WTC11 (cell line): ENCODE results near the gene PRELP. TPM values are rescaled to one million over a fixed set of nuclear protein-coding genes. Genes with fewer than 3 reads are reported as not detected.

Experiments used
- ATAC-seq: fragments of 200-7000 bp; cut with Tn5 transposase; 2 replicates; pipeline ENCODE4 v1.10.0; 2021; ENCODE audit warnings: mild to moderate bottlenecking, moderate library complexity
- CTCF ChIA-PET: fragments of 300-600 bp; sonication (Branson Sonifier 250); formaldehyde crosslinking; loops from one replicate; lab custom pipeline; 2021; ENCODE audit warnings: antibody characterized with exemption; lab: Charles Lee
- POLR2A ChIA-PET: fragments of 350-600 bp; sonication (Branson Sonifier 250); formaldehyde crosslinking; loops from one replicate; lab custom pipeline; 2021; ENCODE audit warnings: antibody characterized with exemption; lab: Charles Lee
- DNase-seq: peaks from one replicate; pipeline ENCODE4 v3.0.0; 2021; ENCODE audit warnings: low spot score
- H3K27ac Mint-ChIP-seq: 2 replicates; pipeline ENCODE4 v1.8.0; 2021; ENCODE audit warnings: mixed read lengths
- H3K27me3 Mint-ChIP-seq: 2 replicates; pipeline ENCODE4 v1.8.0; 2021; ENCODE audit warnings: low read depth, mild to moderate bottlenecking, moderate library complexity, mixed read lengths
- H3K36me3 Mint-ChIP-seq: 2 replicates; pipeline ENCODE4 v1.8.0; 2021; ENCODE audit warnings: mixed read lengths
- H3K4me1 Mint-ChIP-seq: 2 replicates; pipeline ENCODE4 v1.8.0; 2022; ENCODE audit warnings: mixed read lengths
- H3K4me3 Mint-ChIP-seq: 2 replicates; pipeline ENCODE4 v1.8.0; 2021; ENCODE audit warnings: mild to moderate bottlenecking, moderate library complexity, mixed read lengths
- H3K9me3 Mint-ChIP-seq: 2 replicates; pipeline ENCODE4 v1.8.0; 2021; ENCODE audit warnings: mixed read lengths
- CBFB ChIP-seq: sonication (generic); formaldehyde crosslinking; IDR thresholded peaks from 2 replicates; pipeline ENCODE4 v1.8.1; 2022; ENCODE audit warnings: mild to moderate bottlenecking, low read depth, missing genetic modification reagents
- CDX4 ChIP-seq: fragments of 250-450 bp; sonication (Bioruptor Pico); IDR thresholded peaks from 2 replicates; pipeline ENCODE4 v1.9.0; 2021; ENCODE audit warnings: moderate library complexity, mild to moderate bottlenecking, inconsistent platforms, borderline replicate concordance
- E2F1 ChIP-seq: sonication (generic); formaldehyde crosslinking; IDR thresholded peaks from 2 replicates; pipeline ENCODE4 v1.8.0; 2022; ENCODE audit warnings: mild to moderate bottlenecking, missing genetic modification reagents
- ELF4 ChIP-seq: sonication (generic); formaldehyde crosslinking; IDR thresholded peaks from 2 replicates; pipeline ENCODE4 v1.8.1; 2022; ENCODE audit warnings: low read depth, mild to moderate bottlenecking, moderate library complexity, missing genetic modification reagents
- EMX1 ChIP-seq: fragments of 250-450 bp; sonication (Bioruptor Pico); IDR thresholded peaks from 2 replicates; pipeline ENCODE4 v1.8.0; 2021; ENCODE audit warnings: mild to moderate bottlenecking
- ETV6 ChIP-seq: sonication (generic); formaldehyde crosslinking; IDR thresholded peaks from 2 replicates; pipeline ENCODE4 v1.8.1; 2022; ENCODE audit warnings: mild to moderate bottlenecking, missing genetic modification reagents
- FOXP1 ChIP-seq: sonication (generic); formaldehyde crosslinking; IDR thresholded peaks from 2 replicates; pipeline ENCODE4 v1.8.0; 2022; ENCODE audit warnings: missing genetic modification reagents, mild to moderate bottlenecking, moderate library complexity, borderline replicate concordance
- GABPB1 ChIP-seq: sonication (generic); formaldehyde crosslinking; IDR thresholded peaks from 2 replicates; pipeline ENCODE4 v1.8.1; 2023; ENCODE audit warnings: mild to moderate bottlenecking, missing genetic modification reagents
- GRHL2 ChIP-seq: fragments of 250-450 bp; sonication (Bioruptor Pico); IDR thresholded peaks from 2 replicates; pipeline ENCODE4 v1.8.0; 2022; ENCODE audit warnings: mild to moderate bottlenecking, moderate library complexity; ENCODE audit not compliant: insufficient replicate concordance, severe bottlenecking
- HMGA2 ChIP-seq: fragments of 250-450 bp; sonication (Bioruptor Pico); IDR thresholded peaks from 2 replicates; pipeline ENCODE4 v1.4.0; 2021; ENCODE audit warnings: mild to moderate bottlenecking, moderate library complexity
- HMGXB4 ChIP-seq: sonication (generic); formaldehyde crosslinking; IDR thresholded peaks from 2 replicates; pipeline ENCODE4 v1.8.1; 2023; ENCODE audit warnings: mild to moderate bottlenecking, moderate library complexity, missing genetic modification reagents
- KAT7 ChIP-seq: sonication (generic); formaldehyde crosslinking; IDR thresholded peaks from 2 replicates; pipeline ENCODE4 v1.8.1; 2023; ENCODE audit warnings: missing genetic modification reagents, mild to moderate bottlenecking, borderline replicate concordance
- NFATC4 ChIP-seq: fragments of 250-450 bp; sonication (Bioruptor Pico); IDR thresholded peaks from 2 replicates; pipeline ENCODE4 v1.9.0; 2021; ENCODE audit warnings: mild to moderate bottlenecking
- NFE2L1 ChIP-seq: sonication (generic); formaldehyde crosslinking; IDR thresholded peaks from 2 replicates; pipeline ENCODE4 v1.8.1; 2023; ENCODE audit warnings: missing genetic modification reagents
- NR2C2 ChIP-seq: sonication (generic); formaldehyde crosslinking; IDR thresholded peaks from 2 replicates; pipeline ENCODE4 v1.8.0; 2022; ENCODE audit warnings: mild to moderate bottlenecking, missing genetic modification reagents
- OVOL2 ChIP-seq: fragments of 250-450 bp; sonication (Bioruptor Pico); IDR thresholded peaks from 2 replicates; pipeline ENCODE4 v1.9.0; 2021; ENCODE audit warnings: mild to moderate bottlenecking, borderline replicate concordance
- RELA ChIP-seq: sonication (generic); formaldehyde crosslinking; IDR thresholded peaks from 2 replicates; pipeline ENCODE4 v1.8.1; 2022; ENCODE audit warnings: missing genetic modification reagents, mild to moderate bottlenecking, borderline replicate concordance
- TCF7 ChIP-seq: sonication (generic); formaldehyde crosslinking; IDR thresholded peaks from 2 replicates; pipeline ENCODE4 v1.8.0; 2022; ENCODE audit warnings: mild to moderate bottlenecking, low read depth, missing genetic modification reagents, moderate library complexity
- USF2 ChIP-seq: sonication (generic); formaldehyde crosslinking; IDR thresholded peaks from 2 replicates; pipeline ENCODE4 v1.8.1; 2023; ENCODE audit warnings: mild to moderate bottlenecking, missing genetic modification reagents, moderate library complexity
- ZNF263 ChIP-seq: sonication (generic); formaldehyde crosslinking; IDR thresholded peaks from 2 replicates; pipeline ENCODE4 v1.8.1; 2022; ENCODE audit warnings: low read depth, mild to moderate bottlenecking, moderate library complexity, missing genetic modification reagents
- ZNF423 ChIP-seq: fragments of 250-450 bp; sonication (Bioruptor Pico); IDR thresholded peaks from 2 replicates; pipeline ENCODE4 v2.1.2; 2022; ENCODE audit warnings: mild to moderate bottlenecking, moderate library complexity
- ZNF512 ChIP-seq: sonication (generic); formaldehyde crosslinking; IDR thresholded peaks from 2 replicates; pipeline ENCODE4 v1.8.1; 2022; ENCODE audit warnings: missing genetic modification reagents, borderline replicate concordance
- total RNA-seq: library from RNA; stranded (reverse); gene quantifications from 3 replicates; pipeline ENCODE4 v1.2.3, GENCODE V29; 2021
- TF ChIP-seq, protein P1 (sequence below): fragments of 250-450 bp; sonication (Bioruptor Pico); IDR thresholded peaks from 2 replicates; pipeline ENCODE4 v1.9.0; 2021; ENCODE audit warnings: mild to moderate bottlenecking
- TF ChIP-seq, protein P2 (sequence below): sonication (generic); formaldehyde crosslinking; IDR thresholded peaks from 2 replicates; pipeline ENCODE4 v1.8.1; 2022; ENCODE audit warnings: low read depth, mild to moderate bottlenecking, moderate library complexity, missing genetic modification reagents, borderline replicate concordance
- TF ChIP-seq, protein P3 (sequence below): sonication (generic); formaldehyde crosslinking; IDR thresholded peaks from 2 replicates; pipeline ENCODE4 v1.8.0; 2022; ENCODE audit warnings: mild to moderate bottlenecking, missing genetic modification reagents

PRELP gene
- total RNA-seq, 1 experiment from 2014 or later = 0.17 TPM

DNA sequence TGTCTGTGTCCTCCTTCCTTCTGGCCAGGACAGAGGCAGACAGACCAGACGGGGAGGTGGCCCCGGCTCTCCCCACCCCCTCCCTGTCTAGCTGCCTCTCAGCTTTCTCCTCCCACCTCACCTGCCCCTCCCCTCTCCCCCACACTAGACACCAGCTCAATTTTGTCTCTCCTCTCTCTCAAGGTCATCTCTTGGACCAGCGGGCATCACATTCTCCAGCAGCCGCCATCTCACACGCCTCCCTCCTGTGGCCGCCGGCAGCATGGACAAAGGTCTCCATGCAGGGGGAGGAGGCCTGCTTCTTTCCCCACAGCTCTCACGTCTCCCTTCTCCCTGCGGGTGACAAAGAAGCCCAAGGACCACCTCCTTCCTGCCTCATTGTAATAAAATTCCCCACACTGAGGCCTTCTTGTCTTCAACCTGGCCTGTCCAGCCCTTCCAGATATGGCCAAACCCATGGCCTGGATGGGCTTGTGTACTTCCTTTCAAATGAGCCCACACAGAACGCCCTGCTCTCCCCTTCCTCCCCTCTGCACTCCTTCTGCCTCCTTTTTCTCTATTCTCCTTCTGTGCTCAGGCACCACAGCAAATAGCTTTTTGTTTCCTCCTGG is 33.0 kb downstream of the PRELP start:
- peaks cover 18% of the 10 kb centered on the region for H3K27me3 Mint-ChIP-seq
- TF ChIP-seq EMX1 (CRISPR knock-in tag) (no peak), GABPB1 (CRISPR knock-in tag) (no peak), NR2C2 (CRISPR knock-in tag) (no peak), ELF4 (CRISPR knock-in tag) (no peak), RELA (CRISPR knock-in tag) (no peak), GRHL2 (CRISPR knock-in tag) (no peak), KAT7 (no peak), ETV6 (CRISPR knock-in tag) (no peak)
- TF ChIP-seq, all 79 proteins: peak for 0
- ChIA-PET POLR2A (interaction anchor here (0.6 to 2.1 kb wide), 4 partner anchors 11 to 118 kb away, joined by 3 to 4 read pairs (median 3); partner anchors contain the start of gene ATP2B4), CTCF (interaction anchor here (0.6 to 3.8 kb wide), 17 partner anchors 10 to 241 kb away, joined by 3 to 22 read pairs (median 7); partner anchors contain the start of gene ATP2B4)
- Mint-ChIP-seq H3K36me3 (no peaks in the 10 kb centered on the region), H3K4me1 (peaks cover 55% of the 10 kb centered on the region), H3K4me3 (no peak overlapping the region; the same call in 1 of the 2 replicates), H3K9me3 (no peaks in the 10 kb centered on the region), H3K27ac (no peak overlapping the region)
- ATAC-seq (peak; percentile 6; the same call in 1 of the 2 replicates), DNase-seq (no peak)

DNA sequence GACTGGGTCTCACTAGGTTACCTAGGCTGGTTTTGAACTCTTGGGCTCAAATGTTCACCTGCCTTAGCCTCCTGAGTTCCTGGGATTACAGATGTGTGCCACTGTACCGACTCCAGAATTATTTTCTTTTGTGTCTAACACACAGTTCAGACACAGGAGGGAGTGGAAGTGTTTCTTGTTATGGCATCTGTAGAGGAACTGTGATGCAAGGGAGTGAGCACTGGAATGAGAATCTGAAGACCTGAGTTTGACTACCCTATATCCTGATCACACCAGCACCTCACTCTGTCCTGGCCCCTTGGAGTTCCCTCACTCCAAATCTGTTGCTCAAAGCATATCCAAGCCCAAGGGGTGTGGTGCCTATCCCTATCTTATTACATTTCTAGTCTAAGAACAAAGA is 33.5 kb downstream of the PRELP start:
- Mint-ChIP-seq H3K27ac (no peak overlapping the region), H3K27me3 (peaks cover 24% of the 10 kb centered on the region), H3K9me3 (no peaks in the 10 kb centered on the region), H3K36me3 (no peaks in the 10 kb centered on the region), H3K4me3 (no peak overlapping the region), H3K4me1 (peaks cover 61% of the 10 kb centered on the region)
- POLR2A ChIA-PET = no interaction called here
- CTCF ChIA-PET = interaction anchor here (0.6 to 3.8 kb wide), 9 partner anchors 9 to 236 kb away, joined by 3 to 22 read pairs (median 4); partner anchors contain the start of gene ATP2B4
- ATAC-seq = no peak
- no peak for DNase-seq
- TF ChIP-seq USF2 (CRISPR knock-in tag) = no peak
- TF ChIP-seq, protein P1, sequence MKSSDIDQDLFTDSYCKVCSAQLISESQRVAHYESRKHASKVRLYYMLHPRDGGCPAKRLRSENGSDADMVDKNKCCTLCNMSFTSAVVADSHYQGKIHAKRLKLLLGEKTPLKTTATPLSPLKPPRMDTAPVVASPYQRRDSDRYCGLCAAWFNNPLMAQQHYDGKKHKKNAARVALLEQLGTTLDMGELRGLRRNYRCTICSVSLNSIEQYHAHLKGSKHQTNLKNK (CRISPR knock-in tag) = no peak
- TF ChIP-seq FOXP1 = no peak
- TF ChIP-seq HMGA2 (CRISPR knock-in tag) = no peak
- no peak for TF ChIP-seq OVOL2
- no peak for TF ChIP-seq HMGXB4 (CRISPR knock-in tag)
- no peak for TF ChIP-seq TCF7
- TF ChIP-seq NFATC4 (CRISPR knock-in tag) = no peak
- TF ChIP-seq, protein P2, sequence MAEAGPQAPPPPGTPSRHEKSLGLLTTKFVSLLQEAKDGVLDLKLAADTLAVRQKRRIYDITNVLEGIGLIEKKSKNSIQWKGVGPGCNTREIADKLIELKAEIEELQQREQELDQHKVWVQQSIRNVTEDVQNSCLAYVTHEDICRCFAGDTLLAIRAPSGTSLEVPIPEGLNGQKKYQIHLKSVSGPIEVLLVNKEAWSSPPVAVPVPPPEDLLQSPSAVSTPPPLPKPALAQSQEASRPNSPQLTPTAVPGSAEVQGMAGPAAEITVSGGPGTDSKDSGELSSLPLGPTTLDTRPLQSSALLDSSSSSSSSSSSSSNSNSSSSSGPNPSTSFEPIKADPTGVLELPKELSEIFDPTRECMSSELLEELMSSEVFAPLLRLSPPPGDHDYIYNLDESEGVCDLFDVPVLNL (CRISPR knock-in tag) = no peak
- TF ChIP-seq RELA (CRISPR knock-in tag) = no peak
- TF ChIP-seq ZNF512 (CRISPR knock-in tag) = no peak
- TF ChIP-seq, protein P3, sequence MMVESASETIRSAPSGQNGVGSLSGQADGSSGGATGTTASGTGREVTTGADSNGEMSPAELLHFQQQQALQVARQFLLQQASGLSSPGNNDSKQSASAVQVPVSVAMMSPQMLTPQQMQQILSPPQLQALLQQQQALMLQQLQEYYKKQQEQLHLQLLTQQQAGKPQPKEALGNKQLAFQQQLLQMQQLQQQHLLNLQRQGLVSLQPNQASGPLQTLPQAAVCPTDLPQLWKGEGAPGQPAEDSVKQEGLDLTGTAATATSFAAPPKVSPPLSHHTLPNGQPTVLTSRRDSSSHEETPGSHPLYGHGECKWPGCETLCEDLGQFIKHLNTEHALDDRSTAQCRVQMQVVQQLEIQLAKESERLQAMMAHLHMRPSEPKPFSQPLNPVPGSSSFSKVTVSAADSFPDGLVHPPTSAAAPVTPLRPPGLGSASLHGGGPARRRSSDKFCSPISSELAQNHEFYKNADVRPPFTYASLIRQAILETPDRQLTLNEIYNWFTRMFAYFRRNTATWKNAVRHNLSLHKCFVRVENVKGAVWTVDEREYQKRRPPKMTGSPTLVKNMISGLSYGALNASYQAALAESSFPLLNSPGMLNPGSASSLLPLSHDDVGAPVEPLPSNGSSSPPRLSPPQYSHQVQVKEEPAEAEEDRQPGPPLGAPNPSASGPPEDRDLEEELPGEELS (CRISPR knock-in tag) = no peak
- TF ChIP-seq E2F1 = no peak
- TF ChIP-seq NFE2L1 = no peak
- no peak for TF ChIP-seq ZNF423 (CRISPR knock-in tag)
- TF ChIP-seq CDX4 (CRISPR knock-in tag) = no peak
- no peak for TF ChIP-seq ZNF263 (CRISPR knock-in tag)
- no peak for TF ChIP-seq CBFB
